MM.1S (cell line): ENCODE data around the gene SAMD8.

Source experiments
- DNase-seq: peaks from one replicate; pipeline ENCODE4 v3.0.0-alpha.2; 2015
- H2AFZ ChIP-seq: fragments of 300-600 bp; sonication (generic); 2 replicates; pipeline ENCODE4 v1.6.0; 2016; ENCODE audit warnings: antibody characterized with exemption, low read length
- H3F3A ChIP-seq: fragments of 300-600 bp; sonication (generic); 2 replicates; pipeline ENCODE4 v1.6.1; 2016; ENCODE audit warnings: mild to moderate bottlenecking, antibody characterized with exemption, low read length, moderate library complexity, mixed read lengths; ENCODE audit not compliant: insufficient read depth
- H3K27ac ChIP-seq: fragments of 300-600 bp; sonication (generic); 2 replicates; pipeline ENCODE4 v1.5.1; 2016; ENCODE audit warnings: mild to moderate bottlenecking, low read length
- H3K27me3 ChIP-seq: fragments of 300-600 bp; sonication (generic); replicated peaks from 2 replicates; pipeline ENCODE4 v1.6.0; 2016; ENCODE audit warnings: low read length; ENCODE audit not compliant: insufficient read depth
- H3K36me3 ChIP-seq: fragments of 300-600 bp; sonication (generic); replicated peaks from 2 replicates; pipeline ENCODE4 v1.6.1; 2016; ENCODE audit warnings: mild to moderate bottlenecking, low read length, mixed read lengths; ENCODE audit not compliant: insufficient read depth
- H3K4me1 ChIP-seq: fragments of 300-600 bp; sonication (generic); 2 replicates; pipeline ENCODE4 v1.6.1; 2016; ENCODE audit warnings: low read length, mixed read lengths
- H3K4me2 ChIP-seq: fragments of 300-600 bp; sonication (generic); 2 replicates; pipeline ENCODE4 v1.6.0; 2016; ENCODE audit warnings: low read depth, low read length
- H3K4me3 ChIP-seq: fragments of 300-600 bp; sonication (generic); 2 replicates; pipeline ENCODE4 v1.5.1; 2016; ENCODE audit warnings: low read length, mixed read lengths
- H3K79me2 ChIP-seq: fragments of 300-600 bp; sonication (generic); 2 replicates; pipeline ENCODE4 v1.6.1; 2016; ENCODE audit warnings: mixed run types, low read length, mixed read lengths
- H3K9ac ChIP-seq: fragments of 300-600 bp; sonication (generic); 2 replicates; pipeline ENCODE4 v1.6.1; 2016; ENCODE audit warnings: low read length, mixed read lengths
- H3K9me2 ChIP-seq: fragments of 300-600 bp; sonication (generic); replicated peaks from 2 replicates; pipeline ENCODE4 v1.6.1; 2016; ENCODE audit warnings: mild to moderate bottlenecking, low read length, mixed read lengths; ENCODE audit not compliant: insufficient read depth
- H3K9me3 ChIP-seq: fragments of 300-600 bp; sonication (generic); replicated peaks from 2 replicates; pipeline ENCODE4 v1.6.1; 2016; ENCODE audit warnings: mild to moderate bottlenecking, low read length, mixed read lengths; ENCODE audit not compliant: insufficient read depth
- H4K20me1 ChIP-seq: fragments of 300-600 bp; sonication (generic); 2 replicates; pipeline ENCODE4 v1.6.1; 2016; ENCODE audit warnings: mild to moderate bottlenecking, low read length, moderate library complexity, mixed read lengths; ENCODE audit not compliant: insufficient read depth
- EZH2 ChIP-seq: fragments of 300-600 bp; sonication (generic); optimal IDR thresholded peaks from 2 replicates; pipeline ENCODE3; 2017; ENCODE audit warnings: low read depth, mild to moderate bottlenecking, antibody characterized with exemption, low read length, mixed read lengths
- EZH2phosphoT487 ChIP-seq: fragments of 300-600 bp; sonication (generic); IDR thresholded peaks from 2 replicates; pipeline ENCODE4 v1.6.1; 2018; ENCODE audit warnings: antibody characterized with exemption, low read length
- TF ChIP-seq, protein P1 (sequence below): fragments of 300-600 bp; sonication (generic); IDR thresholded peaks from 2 replicates; pipeline ENCODE4 v1.5.1; 2016; ENCODE audit warnings: antibody characterized with exemption, low read length, mixed read lengths

SAMD8 gene

DNA sequence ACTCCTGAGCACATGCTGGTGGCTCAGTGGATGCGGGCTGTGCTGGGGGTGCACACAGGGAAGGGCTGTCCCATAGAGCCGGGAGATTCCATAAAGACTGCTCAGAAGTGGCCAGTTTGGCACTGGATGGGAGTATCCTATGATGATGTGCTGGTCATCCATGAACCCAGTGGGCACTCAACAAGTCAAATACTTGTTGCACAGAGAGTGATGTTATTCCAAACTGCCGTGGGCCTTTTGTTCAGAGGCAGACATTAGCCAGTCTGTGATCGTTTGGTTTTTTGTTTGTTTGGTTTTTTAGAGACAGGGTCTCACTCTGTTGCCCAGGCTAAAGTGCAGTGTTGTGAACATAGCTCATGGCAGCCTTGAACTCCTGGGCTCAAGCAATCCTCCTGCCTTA is 30.9 kb upstream of the SAMD8 start:
- H3K36me3 ChIP-seq: no peaks in the 10 kb centered on the region
- no peak overlapping the region for H2AFZ ChIP-seq
- no peaks in the 10 kb centered on the region for H3K79me2 ChIP-seq
- H3K9me2 ChIP-seq: no peaks in the 10 kb centered on the region
- no peaks in the 10 kb centered on the region for H4K20me1 ChIP-seq
- H3K4me2 ChIP-seq: no peak overlapping the region
- no peak for TF ChIP-seq EZH2phosphoT487
- TF ChIP-seq, protein P1, sequence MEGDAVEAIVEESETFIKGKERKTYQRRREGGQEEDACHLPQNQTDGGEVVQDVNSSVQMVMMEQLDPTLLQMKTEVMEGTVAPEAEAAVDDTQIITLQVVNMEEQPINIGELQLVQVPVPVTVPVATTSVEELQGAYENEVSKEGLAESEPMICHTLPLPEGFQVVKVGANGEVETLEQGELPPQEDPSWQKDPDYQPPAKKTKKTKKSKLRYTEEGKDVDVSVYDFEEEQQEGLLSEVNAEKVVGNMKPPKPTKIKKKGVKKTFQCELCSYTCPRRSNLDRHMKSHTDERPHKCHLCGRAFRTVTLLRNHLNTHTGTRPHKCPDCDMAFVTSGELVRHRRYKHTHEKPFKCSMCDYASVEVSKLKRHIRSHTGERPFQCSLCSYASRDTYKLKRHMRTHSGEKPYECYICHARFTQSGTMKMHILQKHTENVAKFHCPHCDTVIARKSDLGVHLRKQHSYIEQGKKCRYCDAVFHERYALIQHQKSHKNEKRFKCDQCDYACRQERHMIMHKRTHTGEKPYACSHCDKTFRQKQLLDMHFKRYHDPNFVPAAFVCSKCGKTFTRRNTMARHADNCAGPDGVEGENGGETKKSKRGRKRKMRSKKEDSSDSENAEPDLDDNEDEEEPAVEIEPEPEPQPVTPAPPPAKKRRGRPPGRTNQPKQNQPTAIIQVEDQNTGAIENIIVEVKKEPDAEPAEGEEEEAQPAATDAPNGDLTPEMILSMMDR: no peak
- no peak for TF ChIP-seq EZH2
- no peak overlapping the region for H3K4me3 ChIP-seq
- H3K9me3 ChIP-seq: no peaks in the 10 kb centered on the region
- no peaks in the 10 kb centered on the region for H3K4me1 ChIP-seq
- no peak overlapping the region for H3K9ac ChIP-seq
- no peaks in the 10 kb centered on the region for H3F3A ChIP-seq
- no peak for DNase-seq
- H3K27ac ChIP-seq: no peak overlapping the region
- H3K27me3 ChIP-seq: no peaks in the 10 kb centered on the region

DNA sequence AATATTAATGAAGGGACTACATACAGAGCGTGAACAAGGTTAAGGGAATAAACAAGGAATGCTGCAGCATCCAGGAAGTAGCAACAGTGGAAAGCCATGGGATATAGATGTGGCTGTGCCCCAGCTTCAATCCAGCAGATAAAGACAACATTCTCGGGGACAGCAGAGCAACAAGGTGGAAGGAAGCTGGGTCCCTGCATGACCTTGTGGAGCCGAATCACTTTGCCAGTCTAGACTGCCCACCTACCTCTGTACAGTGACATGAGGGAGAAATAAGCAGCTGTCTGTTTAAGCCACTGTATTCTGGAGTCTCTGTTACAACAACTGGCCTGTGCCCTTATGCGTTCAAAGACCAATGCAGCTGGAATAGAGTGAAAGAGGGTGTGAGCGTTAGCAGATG is 30.1 kb upstream of the SAMD8 start:
- Histone ChIP-seq H4K20me1 (no peaks in the 10 kb centered on the region), H3K27ac (no peak overlapping the region), H2AFZ (no peak overlapping the region), H3K4me1 (no peaks in the 10 kb centered on the region), H3K79me2 (no peaks in the 10 kb centered on the region), H3K9me2 (no peaks in the 10 kb centered on the region), H3K4me2 (no peak overlapping the region), H3K9me3 (no peaks in the 10 kb centered on the region), H3K4me3 (no peak overlapping the region), H3K27me3 (no peaks in the 10 kb centered on the region), H3K9ac (no peak overlapping the region), H3K36me3 (no peaks in the 10 kb centered on the region), H3F3A (no peaks in the 10 kb centered on the region)
- TF ChIP-seq, protein P1: no peak
- no peak for DNase-seq

DNA sequence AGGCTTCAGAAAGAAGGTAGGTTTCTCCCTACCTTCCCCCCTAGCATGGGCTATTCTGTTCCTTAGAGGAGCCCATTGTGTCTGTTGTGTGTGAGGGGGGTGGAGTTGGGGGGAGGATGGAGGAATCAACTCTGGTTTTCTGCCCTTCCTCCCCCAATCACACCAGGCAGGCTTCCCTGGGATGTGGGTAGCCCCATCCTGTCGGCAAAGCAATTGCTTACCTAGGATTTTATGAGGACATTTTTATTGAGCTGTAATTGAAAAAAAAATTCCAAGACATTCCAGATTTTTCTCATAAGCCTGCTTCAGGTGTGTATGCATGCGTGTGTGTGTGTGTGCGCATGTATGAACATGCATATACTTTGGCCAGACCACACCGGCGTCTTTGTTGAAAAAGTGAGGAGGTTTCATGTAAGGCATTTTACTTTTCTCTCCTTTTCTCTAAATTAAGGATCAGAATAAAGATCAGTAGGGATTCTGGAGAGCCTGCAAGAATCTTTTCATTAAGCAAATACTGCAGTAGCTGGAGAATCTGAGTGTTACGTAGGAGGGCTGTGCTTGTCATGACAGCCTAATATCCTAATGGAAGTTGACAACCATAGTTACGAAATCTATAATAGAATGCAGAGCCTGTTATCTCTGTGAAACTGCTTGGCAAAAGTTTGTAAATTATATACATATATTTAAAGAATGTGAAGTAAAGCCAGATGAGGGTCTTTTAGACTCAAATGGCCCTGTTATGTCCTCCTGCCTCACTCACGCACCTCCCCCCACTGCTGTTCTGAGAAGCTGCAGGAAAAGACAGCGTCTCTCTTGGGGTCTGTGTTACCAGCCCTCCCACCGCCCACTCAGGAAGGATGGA is 27.3 kb upstream of the SAMD8 start:
- H3K27ac ChIP-seq: no peak overlapping the region
- no peak overlapping the region for H2AFZ ChIP-seq
- no peak for DNase-seq
- H3K9me2 ChIP-seq: no peaks in the 10 kb centered on the region
- no peak overlapping the region for H3K9ac ChIP-seq
- H3K4me1 ChIP-seq: no peaks in the 10 kb centered on the region
- no peaks in the 10 kb centered on the region for H3F3A ChIP-seq
- H3K79me2 ChIP-seq: no peaks in the 10 kb centered on the region
- H3K9me3 ChIP-seq: no peaks in the 10 kb centered on the region
- no peak for TF ChIP-seq EZH2
- no peak for TF ChIP-seq EZH2phosphoT487
- TF ChIP-seq, protein P1: no peak
- H3K4me3 ChIP-seq: no peak overlapping the region
- H3K36me3 ChIP-seq: no peaks in the 10 kb centered on the region
- H3K27me3 ChIP-seq: no peaks in the 10 kb centered on the region
- no peak overlapping the region for H3K4me2 ChIP-seq
- H4K20me1 ChIP-seq: no peaks in the 10 kb centered on the region
